Activated CD8-positive, alpha-beta memory T cell treated with anti-CD3 and anti-CD28 coated beads for 24 hours (primary cell): Measurements from ENCODE around the gene GMPS.
"Not testable (repeated sequence)": the region's sequence is repeated elsewhere in the genome, so short reads cannot be mapped to it uniquely, and the experiment has no call there.

Source experiments
- DNase-seq: peaks from one replicate; pipeline ENCODE4 v3.0.0-alpha.2; 2020

The GMPS gene

DNA sequence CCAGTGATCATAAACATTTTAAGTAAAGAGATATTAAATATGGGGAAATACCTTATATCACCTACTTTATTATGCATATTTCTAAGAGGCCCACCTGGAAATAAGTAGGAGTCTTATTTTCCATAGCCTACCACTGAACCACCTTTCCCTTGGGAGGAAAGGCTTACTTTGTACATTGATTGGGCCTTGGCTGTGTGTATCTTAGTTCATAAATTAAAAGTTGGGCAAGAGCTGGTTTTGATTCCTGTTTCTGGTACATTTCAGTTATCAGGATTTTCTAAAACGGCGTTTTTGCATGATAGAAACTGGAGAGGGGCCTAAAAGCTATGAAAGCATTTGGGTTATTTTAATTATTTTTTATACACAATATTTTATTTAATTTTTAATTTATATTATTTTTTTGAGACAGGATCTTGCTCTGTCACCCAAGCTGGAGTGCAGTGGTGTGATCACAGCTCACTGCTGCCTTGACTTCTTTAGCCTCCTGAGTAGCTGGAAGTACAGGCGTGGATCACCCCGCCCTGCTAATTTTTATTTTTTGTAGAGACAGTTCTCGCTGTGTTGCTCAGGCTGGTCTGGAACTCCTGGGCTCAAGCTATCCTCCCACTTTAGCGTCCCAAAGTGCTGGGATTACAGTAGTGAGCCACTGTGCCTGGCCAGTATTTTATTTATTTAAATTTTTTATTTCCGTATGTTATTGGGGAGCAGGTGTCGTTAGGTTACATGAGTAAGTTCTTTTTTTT lies 2.6 kb downstream of the GMPS start:
- DNase-seq = no peak

DNA sequence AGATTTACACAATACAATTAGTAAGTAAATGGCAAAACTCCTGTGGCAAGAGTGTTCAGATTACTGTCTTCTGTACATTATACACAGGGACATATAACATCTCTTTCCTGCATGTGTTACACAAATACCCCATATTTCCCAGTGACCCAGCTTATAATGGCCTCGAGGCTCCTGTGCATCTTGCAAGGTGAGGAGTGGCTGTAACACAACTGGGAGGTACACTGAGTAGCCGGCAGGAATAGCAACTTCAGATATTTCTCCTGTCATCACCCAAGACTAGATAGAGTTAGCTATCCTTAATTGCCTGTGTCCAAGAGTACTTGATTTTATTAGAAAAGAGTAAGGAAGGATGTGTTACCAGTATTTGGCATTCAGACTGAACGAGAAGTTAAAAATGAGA lies 5.6 kb downstream of the GMPS start:
- DNase-seq = no peak

DNA sequence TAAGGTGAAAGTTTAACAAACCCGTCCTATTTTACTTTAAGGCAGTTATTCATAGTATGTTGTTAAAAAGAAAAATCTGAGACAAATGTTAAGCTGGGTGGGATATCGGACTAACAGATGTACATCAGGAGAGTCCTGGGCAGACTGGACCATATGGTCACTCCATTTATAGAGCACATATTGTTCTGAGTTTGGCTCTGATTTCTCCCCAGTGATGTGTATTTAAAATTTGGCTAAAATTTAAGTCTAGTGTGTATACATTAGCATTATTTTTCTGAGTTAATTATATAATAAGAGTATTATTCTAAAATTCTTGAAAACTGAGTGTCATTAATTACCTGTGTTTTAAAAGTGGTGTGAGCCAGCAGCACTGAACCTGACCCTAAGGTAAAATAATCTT lies 6.1 kb downstream of the GMPS start:
- DNase-seq = no peak

DNA sequence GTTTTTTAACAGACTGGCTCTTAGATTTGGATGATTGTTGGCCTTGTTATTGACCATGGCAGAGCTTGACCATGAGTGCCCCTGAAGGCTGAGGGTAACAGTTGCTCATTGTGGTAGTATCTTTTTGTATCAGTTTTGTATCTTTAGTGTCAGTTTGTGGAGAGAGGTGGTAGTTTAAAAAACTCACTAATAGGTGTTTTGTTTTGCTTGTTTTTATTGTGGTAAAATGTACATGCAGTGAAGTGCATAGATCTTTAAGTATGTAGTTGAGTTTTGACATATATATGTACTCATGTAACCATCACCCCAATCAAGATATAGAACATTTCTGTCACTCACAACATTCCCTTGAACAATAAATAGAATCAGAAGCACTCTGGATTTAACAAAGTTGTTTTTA lies 9.8 kb downstream of the GMPS start:
- DNase-seq = no peak

DNA sequence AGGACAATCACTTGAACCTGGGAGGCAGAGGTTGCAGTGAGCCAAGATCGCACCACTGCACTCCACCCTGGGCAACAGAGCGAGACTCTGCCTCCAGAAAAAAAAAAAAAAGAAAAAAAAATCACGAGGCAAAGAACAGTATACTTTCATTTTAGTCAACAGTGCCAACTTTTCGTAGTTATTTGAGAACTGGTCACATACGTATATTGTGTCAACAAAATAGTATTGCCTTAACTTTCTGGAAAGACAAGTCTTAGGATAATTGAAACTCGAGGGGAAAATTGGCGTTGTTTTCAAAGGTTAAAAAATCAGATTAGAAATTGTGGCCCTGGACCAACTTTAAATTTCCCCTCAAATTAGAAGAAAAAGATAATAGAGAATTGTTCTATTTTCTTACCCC lies 13.8 kb downstream of the GMPS start:
- DNase-seq = no peak

DNA sequence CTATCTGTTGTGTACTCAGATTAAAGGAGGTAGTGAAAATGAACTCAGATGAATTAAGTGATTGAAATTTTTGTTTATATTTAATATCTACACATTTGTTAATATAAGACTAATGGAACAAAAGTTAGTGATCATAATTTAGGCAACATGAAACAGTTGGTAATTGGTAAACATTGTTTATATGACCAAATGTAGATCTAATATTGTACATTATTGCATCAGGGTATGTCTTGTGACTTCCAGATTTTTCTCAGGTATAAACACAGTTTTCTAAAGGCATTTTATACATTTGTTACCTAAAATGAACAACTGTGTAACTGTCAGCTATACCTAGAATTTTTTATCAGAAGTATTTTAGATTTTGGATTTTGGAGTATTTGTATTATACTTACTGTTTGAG lies 14.8 kb downstream of the GMPS start:
- no peak for DNase-seq

DNA sequence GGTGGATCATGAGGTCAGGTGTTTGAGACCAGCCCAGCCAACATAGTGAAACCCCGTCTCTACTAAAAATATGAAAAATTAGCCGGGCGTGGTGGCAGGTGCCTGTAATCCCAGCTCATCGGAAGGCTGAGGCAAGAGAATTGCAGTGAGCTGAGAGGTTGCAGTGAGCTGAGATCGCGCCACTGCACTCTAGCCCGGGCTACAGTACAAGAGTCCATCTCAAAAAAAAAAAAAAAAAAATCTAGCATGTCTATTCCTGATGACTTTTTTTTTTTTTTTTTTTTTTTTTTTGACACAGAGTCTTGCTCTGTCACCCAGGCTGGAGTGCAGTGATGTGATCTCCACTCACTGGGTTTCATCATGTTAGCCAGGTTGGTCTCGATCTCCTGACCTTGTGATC lies 15.9 kb downstream of the GMPS start:
- not testable (repeated sequence) for DNase-seq

DNA sequence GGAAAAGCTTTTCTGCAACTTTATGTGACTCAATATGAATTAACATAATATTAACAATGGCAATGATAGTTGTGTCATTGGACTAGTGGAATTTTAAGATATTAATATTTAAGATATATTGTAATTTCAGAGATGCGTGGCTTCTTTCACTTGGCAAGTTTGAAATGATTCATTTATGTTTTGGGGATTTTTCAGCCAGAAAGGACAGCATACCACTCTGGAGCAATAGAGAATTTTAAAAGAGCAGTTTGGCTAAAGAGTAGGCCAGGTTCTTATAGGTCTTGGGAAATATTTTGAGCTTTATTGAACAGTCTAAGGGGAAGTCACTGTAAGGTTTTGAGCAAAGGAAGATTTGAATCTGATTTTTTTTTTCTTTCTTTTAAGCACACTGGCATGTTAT lies 16.5 kb downstream of the GMPS start:
- DNase-seq = no peak

DNA sequence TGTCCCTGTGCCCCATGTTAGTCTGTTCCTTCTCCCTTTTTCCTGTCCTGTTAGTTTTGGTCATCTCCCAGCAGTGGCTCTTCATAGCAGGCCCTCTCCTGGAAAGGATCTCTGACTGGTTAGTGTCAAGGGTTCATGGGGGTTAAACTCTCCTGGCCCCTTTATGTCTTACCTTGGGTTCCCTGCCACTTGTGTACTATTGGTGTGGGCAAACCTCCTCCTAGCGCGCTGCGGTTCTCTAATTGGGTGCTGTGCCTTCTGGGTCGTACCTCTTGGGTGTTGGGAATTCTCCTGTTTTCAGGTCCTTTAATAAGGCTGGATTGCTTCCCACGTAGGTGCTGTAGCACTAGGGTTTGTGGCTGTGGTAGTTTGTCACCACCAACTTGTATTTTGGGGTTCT lies 18.8 kb downstream of the GMPS start:
- DNase-seq = no peak

DNA sequence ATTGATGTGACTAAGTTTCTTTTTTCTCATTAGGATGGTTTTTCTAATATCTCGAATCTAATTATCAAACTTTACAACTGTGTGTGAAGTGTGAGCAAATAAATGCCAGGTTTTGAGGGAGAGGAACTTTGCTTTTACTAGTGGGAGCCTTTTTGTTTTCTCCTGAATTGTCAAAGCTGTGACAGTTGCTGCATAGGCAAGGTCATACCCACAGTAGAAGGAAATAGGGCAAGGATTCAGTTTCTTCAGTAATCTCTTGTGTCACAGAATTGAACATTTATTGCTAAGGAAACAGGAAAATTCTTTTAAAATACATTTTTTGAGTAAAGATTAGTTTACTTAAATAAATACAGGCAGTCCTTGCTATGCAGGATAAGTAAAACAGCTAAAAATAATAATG lies 19.5 kb downstream of the GMPS start:
- no peak for DNase-seq

DNA sequence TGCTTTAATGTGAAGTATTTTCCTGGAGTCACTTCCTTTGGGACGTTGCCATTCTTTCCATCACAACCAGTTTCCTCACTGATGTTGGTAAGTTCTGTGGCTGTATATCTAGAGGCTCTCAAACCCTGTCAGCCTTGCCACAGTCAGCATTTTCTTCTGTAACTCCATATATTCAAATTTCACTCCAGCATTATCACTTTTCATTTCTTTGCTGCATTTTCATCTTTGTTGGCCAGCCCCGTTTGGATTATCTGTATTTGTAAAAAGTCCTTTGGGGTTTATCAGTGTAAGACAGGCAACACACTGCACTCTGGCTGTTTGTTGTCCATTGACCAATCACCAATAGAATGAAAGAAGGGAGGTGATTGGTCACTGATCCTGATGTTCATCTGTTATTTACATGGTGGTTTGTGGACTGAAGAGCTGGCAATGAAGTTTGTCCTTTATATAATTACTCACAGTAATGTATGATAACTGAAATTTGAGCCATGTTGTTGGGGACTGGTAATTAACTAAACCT lies 20.3 kb downstream of the GMPS start:
- no peak for DNase-seq

DNA sequence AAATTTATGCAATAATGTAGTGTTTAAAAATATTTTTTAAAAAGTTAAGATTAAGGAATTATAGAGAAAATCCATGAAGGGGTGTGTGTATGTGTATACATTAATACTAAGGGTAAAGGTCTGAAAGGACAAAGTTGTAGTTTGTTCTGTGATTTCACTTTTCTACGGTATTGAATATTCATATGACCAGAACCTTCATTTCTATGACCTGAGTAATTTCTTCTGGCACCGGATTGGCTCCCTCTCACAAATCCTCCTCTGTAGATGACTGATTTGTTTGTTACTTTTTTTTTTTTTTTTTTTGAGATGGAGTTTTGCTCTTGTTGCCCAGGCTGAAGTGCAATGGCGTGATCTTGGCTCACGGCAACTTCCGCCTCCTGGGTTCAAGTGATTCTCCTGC lies 20.9 kb downstream of the GMPS start:
- DNase-seq = no peak

DNA sequence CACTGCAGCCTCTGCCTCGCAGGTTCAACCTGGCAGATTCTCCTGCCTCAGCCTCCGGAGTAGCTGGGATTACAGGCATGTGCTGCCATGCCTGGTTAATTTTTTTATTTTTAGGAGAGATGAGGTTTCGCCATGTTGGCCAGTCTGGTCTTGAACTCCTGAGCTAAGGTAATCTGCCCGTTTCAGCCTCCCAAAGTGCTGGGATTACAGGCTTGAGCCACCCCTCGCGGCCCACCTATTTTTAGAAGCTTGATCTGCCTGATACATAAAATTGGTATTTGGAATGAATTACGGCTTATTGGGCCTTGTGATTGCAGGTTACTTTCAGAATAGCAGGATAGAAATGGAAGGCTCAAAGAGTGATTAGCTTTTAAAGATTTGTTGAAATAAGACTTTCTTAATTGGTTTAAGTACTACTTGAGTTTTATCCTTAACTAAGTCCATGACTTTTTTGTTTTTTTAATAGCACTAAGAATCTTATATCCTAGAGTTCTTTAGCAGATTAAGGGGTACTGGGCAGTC lies 25.0 kb downstream of the GMPS start:
- DNase-seq = no peak

DNA sequence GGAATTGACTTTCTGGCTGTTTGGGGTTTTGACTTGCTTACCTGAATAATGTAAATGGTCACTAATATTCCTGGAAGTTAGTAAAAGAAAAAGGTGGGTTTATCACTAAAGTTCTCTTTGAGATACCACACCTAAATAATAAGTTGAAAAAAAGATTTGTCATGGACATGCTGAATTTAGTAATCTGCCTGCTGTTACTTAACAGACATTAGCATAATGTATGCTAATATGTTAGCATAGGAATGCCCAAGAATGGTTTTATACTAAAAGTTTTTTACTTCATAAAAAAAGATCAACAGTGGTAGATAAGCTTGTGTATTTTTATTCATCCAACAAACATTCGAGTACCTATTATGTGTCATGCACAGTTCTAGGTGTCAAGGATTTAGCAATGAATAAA lies 36.5 kb downstream of the GMPS start:
- DNase-seq = no peak

DNA sequence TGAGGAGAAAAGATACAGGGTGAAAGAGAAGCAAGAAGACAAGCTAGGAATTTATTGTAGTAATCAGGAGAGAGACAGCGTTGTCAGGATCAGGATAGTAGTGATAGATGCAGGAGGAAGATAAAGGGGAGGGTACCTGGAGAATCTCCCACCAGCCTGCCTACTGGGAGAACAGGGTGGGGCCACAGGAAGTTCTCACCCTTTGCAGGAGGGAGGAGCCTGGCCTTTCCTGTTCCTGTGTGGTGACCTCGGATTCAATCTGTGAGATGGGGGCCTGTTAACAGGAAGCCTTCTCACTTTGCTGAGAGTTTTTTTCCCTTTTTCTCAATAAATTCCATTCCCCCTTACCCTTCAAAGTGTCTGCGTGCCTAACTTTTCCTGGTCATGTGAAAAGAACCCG lies 37.6 kb downstream of the GMPS start:
- no peak for DNase-seq

DNA sequence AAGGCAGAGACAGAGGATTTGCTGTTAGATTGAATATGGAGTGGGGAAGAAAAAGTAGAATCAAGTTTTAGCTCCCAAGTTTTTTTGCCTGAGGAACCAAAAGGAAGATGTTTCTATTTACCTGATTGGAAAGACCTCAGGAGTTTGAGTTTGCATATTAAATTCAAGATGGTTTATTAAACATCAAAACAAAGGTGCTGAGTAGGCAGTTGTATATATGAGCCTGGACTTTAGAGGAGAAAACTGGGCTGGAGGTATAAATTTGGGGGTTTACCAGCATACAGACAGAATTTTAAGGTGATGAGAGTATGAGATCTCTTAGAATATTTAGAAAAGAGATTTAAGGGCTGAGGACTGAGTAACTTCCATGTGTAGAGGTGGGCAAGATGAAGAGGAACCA lies 38.2 kb downstream of the GMPS start:
- DNase-seq = no peak

DNA sequence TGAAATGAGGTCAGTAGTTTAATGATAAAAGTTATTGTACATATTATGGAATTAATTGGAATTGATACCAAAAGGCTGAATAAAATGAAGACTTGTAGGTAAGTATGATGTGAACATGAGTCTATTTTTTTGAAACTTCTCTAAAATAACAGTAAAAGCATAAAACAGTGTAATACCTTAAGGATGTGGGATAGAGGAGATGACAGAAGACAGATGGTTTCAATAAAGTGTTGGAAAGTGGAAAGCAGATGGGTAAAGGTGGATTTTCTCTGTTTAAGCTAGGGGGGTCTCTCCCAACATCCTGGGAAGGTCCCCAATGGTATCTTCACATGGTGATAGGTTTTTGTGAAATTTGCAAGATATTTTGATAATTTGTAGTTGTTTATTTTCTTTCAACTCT lies 41.6 kb downstream of the GMPS start:
- no peak for DNase-seq

DNA sequence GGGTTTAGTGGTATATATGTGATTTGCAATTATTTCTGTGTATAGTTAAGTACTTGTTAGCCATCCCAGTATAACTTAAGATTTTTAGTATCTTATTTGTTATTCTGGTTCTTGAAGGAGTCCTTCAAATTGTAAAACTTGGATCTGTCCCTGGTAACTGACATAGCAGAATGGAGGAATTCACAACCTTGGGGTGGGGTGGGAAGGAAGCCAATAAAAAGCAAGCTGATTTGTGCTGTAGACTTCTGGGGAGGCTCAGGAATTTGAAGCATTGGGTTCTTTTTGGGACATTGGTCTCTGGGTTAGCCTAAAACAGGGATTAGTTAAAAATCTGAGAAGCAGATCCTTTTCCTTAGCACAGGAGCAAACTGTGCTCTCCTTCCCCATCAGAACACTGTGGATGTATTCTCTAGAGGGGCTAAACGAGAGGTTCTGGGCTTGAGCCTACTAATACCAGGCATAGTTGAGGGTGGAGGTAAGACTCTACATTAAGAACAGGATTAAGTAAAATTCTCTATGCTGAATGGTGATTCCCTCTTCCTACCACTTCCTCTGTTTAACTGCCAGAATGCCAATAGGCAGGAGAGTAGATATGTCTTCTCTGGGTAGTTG lies 42.2 kb downstream of the GMPS start:
- DNase-seq = no peak

DNA sequence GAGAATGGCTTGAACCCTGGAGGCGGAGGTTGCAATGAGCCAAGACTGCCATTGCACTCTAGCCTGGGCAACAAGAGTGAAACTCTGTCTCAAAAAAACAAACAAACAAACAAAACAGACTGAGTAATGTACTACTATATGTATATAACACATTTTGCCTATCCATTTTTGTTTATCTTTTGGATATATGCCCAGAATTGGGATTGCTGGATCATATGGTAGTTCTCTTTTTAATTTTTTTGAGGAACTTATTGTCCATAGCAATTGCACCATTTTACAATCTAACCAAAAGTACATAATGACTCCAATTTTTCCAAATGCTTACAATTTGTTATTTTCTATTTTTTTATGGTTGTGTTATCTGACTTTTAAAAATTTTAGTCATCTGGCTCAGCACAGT lies 47.3 kb downstream of the GMPS start:
- no peak for DNase-seq

DNA sequence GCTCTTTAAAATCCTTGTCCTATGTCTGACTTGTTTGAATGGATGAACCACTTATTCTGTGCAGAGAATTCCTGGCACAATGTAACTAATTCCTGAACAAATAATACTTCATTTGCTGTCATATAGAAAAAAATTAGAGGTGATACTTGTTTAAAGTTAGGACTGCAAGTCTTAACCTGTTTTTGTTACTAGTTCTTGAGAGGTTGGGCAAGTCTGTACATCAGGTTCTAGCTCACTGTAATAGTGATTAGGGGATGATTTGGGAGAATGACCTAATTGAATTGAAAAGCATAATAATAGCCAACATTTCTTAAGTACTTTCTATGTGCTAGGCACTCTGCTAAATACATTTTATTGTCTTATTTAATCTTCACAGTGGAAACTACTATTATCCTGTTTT lies 49.3 kb downstream of the GMPS start:
- DNase-seq = no peak

DNA sequence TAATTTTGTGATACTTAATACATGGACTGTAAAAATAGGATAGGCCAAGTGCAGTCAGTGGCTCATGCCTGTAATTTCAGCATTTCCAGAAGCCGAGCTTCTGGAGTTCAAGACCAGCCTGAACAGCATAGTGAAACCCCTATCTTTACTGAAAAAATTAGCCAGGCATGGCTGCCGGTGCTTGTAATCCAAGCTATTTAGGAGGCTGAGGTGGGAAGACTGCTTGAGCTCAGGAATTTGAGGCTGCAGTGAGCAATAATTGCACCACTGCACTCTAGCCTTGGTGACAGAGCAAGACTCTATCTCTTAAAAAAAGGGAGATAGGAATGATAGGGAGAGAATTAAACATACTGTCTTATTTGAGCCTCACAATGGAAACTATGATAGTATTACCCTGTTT lies 51.0 kb downstream of the GMPS start:
- no peak for DNase-seq

DNA sequence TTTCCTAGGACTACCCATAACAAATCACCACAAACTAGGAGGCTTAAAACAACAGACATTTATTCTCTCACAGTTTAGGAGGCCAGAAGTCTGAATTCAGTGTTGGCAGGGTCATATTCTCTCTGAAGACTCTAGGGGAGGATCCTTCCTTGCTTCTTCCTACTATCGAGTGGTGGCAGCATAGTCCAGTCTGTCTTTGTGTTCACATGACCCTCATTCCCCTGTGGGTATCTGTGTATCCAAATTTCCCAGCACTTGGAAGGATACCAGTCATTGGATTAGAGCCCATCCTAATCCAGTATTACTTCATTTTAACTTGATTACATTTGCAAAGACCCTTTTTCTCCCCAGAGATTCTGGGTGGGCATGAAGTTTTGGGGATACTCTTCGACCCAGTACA lies 63.8 kb downstream of the GMPS start:
- no peak for DNase-seq

DNA sequence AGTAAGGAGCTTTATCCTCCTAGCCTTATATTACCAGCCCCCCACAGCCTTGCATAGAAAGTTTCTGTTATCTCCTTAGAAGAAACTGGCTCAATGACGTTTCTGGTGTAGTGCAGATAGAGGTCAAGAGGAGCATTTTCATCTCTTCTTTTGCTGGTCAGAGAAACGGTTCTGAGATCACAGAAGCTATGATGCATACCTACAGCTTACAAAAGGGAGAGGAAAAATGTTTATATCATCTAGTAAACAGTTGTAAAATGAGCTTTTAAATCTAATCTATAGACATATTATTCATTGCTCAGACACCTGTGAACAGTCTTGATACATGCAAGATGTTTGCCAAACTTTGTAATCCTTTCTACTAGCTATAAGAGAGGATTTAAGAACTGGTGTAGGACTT lies 68.0 kb downstream of the GMPS start:
- no peak for DNase-seq

DNA sequence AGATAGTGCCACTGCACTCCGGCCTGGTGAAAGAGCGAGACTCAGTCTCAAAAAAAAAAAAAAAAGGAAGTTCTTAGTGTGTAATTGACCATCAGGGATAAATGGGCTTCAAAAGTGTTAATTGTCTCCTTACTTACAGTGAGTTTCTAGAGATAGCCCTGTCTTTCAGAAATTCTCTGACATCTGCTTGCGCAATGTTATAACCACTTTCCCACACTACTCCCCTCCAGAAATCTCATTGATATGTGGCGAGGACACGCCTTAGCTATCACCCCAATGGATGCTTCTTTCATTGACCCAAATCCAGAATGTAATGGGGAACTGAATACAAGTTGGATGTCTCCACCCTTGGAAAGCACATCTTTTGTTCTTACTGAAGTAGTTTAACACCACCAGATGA lies 70.9 kb downstream of the GMPS start:
- no peak for DNase-seq

DNA sequence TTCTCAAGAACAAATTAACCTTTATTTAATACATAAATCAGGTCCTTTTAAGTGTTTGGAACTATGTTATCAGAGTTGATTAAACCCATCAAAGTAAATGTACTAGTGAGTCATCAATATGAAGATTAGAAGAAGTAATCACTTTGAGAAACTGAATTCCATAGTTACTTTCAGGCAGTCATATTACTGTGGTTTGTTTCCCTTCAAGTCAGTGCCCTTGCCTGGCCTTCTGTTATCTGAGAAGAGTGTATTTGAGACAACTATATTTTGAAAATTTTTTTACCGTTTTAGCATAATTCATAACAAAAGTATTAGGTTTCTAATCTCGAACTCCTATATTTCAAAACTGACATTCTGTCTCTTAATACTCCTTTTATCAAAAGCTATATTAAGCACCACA lies 73.6 kb downstream of the GMPS start:
- DNase-seq = no peak
